SK-N-SH treated with all-trans-retinoic acid at 6 μM for 48 hours (cell line): ENCODE measurements around the gene TOP2A.
A peak's percentile ranks its signal among the peaks of the same experiment; 100 is the strongest.

Experiments used
- ATAC-seq: fragments of 200-7000 bp; cut with Tn5 transposase; 3 replicates; pipeline ENCODE4 v1.9.1; 2020; ENCODE audit warnings: mild to moderate bottlenecking, moderate library complexity
- ARNTL ChIP-seq: fragments of 450-650 bp; formaldehyde crosslinking; IDR thresholded peaks from 2 replicates; pipeline ENCODE4 v1.5.0; 2020; ENCODE audit warnings: low read depth, mild to moderate bottlenecking, moderate library complexity, borderline replicate concordance
- BACH2 ChIP-seq: fragments of 250-450 bp; sonication (Bioruptor Pico); IDR thresholded peaks from 2 replicates; pipeline ENCODE4 v1.9.0; 2021; ENCODE audit warnings: mild to moderate bottlenecking, borderline replicate concordance
- CREB5 ChIP-seq: fragments of 250-450 bp; sonication (Bioruptor Pico); IDR thresholded peaks from 2 replicates; pipeline ENCODE4 v1.5.1; 2020; ENCODE audit warnings: low read depth, mild to moderate bottlenecking, moderate library complexity
- CSDC2 ChIP-seq: fragments of 250-450 bp; sonication (Bioruptor Pico); IDR thresholded peaks from 2 replicates; pipeline ENCODE4 v1.5.0; 2020; ENCODE audit warnings: mild to moderate bottlenecking, moderate library complexity
- CSRNP3 ChIP-seq: fragments of 250-450 bp; sonication (Bioruptor Pico); IDR thresholded peaks from 2 replicates; pipeline ENCODE4 v1.5.1; 2021; ENCODE audit warnings: mild to moderate bottlenecking, moderate library complexity
- ESRRG ChIP-seq: fragments of 250-450 bp; sonication (Bioruptor Pico); IDR thresholded peaks from 2 replicates; pipeline ENCODE4 v1.6.1; 2021; ENCODE audit warnings: mild to moderate bottlenecking
- ISL1 ChIP-seq: fragments of 250-450 bp; sonication (Bioruptor Pico); IDR thresholded peaks from 2 replicates; pipeline ENCODE4 v2.1.2; 2022; ENCODE audit warnings: mild to moderate bottlenecking, moderate library complexity
- OSR1 ChIP-seq: fragments of 250-450 bp; sonication (Bioruptor Pico); IDR thresholded peaks from 2 replicates; pipeline ENCODE4 v1.8.0; 2022; ENCODE audit warnings: moderate library complexity, mild to moderate bottlenecking, inconsistent platforms
- POU6F1 ChIP-seq: fragments of 250-450 bp; sonication (Bioruptor Pico); IDR thresholded peaks from 2 replicates; pipeline ENCODE4 v1.8.0; 2021; ENCODE audit warnings: low read depth, mild to moderate bottlenecking, moderate library complexity, borderline replicate concordance
- PPARA ChIP-seq: fragments of 250-450 bp; sonication (Bioruptor Pico); IDR thresholded peaks from 2 replicates; pipeline ENCODE4 v1.5.0; 2020; ENCODE audit warnings: mild to moderate bottlenecking, borderline replicate concordance
- SNAI2 ChIP-seq: fragments of 250-450 bp; sonication (Bioruptor Pico); IDR thresholded peaks from 2 replicates; pipeline ENCODE4 v1.5.0; 2020; ENCODE audit warnings: mild to moderate bottlenecking, moderate library complexity
- TOX ChIP-seq: fragments of 250-450 bp; sonication (Bioruptor Pico); IDR thresholded peaks from 2 replicates; pipeline ENCODE4 v1.8.0; 2021; ENCODE audit warnings: mild to moderate bottlenecking, moderate library complexity, borderline replicate concordance
- ZC3H10 ChIP-seq: fragments of 250-450 bp; sonication (Bioruptor Pico); IDR thresholded peaks from 2 replicates; pipeline ENCODE4 v1.5.1; 2021; ENCODE audit warnings: mild to moderate bottlenecking, moderate library complexity
- ZNF565 ChIP-seq: fragments of 450-650 bp; formaldehyde crosslinking; conservative IDR thresholded peaks from 2 replicates; pipeline ENCODE4 v1.5.0; 2020; ENCODE audit warnings: low read depth, mild to moderate bottlenecking, moderate library complexity
- ZNF70 ChIP-seq: fragments of 450-650 bp; formaldehyde crosslinking; IDR thresholded peaks from 2 replicates; pipeline ENCODE4 v1.5.0; 2020; ENCODE audit warnings: mild to moderate bottlenecking, moderate library complexity
- ZNF8 ChIP-seq: fragments of 450-650 bp; formaldehyde crosslinking; IDR thresholded peaks from 2 replicates; pipeline ENCODE4 v1.5.0; 2020; ENCODE audit warnings: mild to moderate bottlenecking, moderate library complexity
- TF ChIP-seq, protein P1 (sequence below): fragments of 250-450 bp; sonication (Bioruptor Pico); IDR thresholded peaks from 2 replicates; pipeline ENCODE4 v1.5.0; 2020; ENCODE audit warnings: mild to moderate bottlenecking, moderate library complexity

The TOP2A gene

DNA sequence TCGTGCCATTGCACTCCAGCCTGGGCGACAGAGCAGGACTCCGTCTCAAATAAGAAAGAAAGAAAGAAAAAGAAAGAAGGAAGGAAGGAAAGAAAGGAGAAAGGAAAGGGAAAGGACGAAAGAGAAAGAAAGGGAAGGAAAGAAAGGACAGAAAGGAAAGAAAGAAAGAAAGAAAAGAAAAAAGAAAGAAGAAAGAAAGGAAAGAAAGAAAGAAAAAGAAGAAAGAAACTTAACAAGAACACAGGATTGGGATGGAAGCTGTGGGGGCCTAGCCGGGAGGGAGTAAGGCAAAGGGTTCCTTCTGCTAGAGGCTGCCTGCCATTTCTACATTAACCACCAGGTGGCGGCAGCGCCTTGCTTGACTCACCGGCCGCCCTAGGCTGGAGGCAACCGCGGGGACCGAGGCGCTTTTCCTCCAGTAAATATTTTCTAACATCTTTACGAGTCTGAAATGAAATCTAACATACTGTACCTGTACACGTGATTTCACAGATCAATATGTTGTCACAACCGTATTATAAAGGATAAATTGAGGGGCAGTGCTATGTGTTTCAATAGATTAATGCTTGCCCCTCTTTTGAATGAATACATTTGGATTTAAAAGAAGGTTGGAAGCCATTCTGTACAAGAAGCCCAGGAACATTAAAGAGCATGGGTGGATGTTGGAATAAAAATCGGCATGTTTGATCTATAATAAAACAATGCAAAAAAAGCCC lies 59.2 kb downstream of the TOP2A start:
- peak; percentile 79 for ATAC-seq
- TF ChIP-seq ARNTL (CRISPR knock-in tag) (no peak), ISL1 (no peak), ZNF565 (CRISPR knock-in tag) (no peak), CSRNP3 (CRISPR knock-in tag) (no peak), POU6F1 (CRISPR knock-in tag) (no peak), BACH2 (CRISPR knock-in tag) (no peak), OSR1 (no peak), CREB5 (CRISPR knock-in tag) (no peak), SNAI2 (CRISPR knock-in tag) (no peak), ZC3H10 (no peak), ZNF70 (CRISPR knock-in tag) (no peak), CSDC2 (CRISPR knock-in tag) (no peak), ESRRG (CRISPR knock-in tag) (no peak), PPARA (CRISPR knock-in tag) (no peak), TOX (CRISPR knock-in tag) (no peak)
- TF ChIP-seq, protein P1, sequence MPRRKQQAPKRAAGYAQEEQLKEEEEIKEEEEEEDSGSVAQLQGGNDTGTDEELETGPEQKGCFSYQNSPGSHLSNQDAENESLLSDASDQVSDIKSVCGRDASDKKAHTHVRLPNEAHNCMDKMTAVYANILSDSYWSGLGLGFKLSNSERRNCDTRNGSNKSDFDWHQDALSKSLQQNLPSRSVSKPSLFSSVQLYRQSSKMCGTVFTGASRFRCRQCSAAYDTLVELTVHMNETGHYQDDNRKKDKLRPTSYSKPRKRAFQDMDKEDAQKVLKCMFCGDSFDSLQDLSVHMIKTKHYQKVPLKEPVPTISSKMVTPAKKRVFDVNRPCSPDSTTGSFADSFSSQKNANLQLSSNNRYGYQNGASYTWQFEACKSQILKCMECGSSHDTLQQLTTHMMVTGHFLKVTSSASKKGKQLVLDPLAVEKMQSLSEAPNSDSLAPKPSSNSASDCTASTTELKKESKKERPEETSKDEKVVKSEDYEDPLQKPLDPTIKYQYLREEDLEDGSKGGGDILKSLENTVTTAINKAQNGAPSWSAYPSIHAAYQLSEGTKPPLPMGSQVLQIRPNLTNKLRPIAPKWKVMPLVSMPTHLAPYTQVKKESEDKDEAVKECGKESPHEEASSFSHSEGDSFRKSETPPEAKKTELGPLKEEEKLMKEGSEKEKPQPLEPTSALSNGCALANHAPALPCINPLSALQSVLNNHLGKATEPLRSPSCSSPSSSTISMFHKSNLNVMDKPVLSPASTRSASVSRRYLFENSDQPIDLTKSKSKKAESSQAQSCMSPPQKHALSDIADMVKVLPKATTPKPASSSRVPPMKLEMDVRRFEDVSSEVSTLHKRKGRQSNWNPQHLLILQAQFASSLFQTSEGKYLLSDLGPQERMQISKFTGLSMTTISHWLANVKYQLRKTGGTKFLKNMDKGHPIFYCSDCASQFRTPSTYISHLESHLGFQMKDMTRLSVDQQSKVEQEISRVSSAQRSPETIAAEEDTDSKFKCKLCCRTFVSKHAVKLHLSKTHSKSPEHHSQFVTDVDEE (CRISPR knock-in tag) = no peak

GRCh38 chr17:40356990-40357881 lies 60.5 kb downstream of the TOP2A start:
- no peak for TF ChIP-seq ESRRG (CRISPR knock-in tag)
- TF ChIP-seq CREB5 (CRISPR knock-in tag) = no peak
- TF ChIP-seq ZC3H10 = no peak
- TF ChIP-seq CSRNP3 (CRISPR knock-in tag) = no peak
- TF ChIP-seq ZNF8 = no peak
- no peak for TF ChIP-seq ZNF565 (CRISPR knock-in tag)
- no peak for ATAC-seq
